Measurements from ENCODE around the gene NPC2.
"Not testable (repeated sequence)": the region's sequence is repeated elsewhere in the genome, so short reads cannot be mapped to it uniquely, and the experiment has no call there.

The NPC2 gene

DNA sequence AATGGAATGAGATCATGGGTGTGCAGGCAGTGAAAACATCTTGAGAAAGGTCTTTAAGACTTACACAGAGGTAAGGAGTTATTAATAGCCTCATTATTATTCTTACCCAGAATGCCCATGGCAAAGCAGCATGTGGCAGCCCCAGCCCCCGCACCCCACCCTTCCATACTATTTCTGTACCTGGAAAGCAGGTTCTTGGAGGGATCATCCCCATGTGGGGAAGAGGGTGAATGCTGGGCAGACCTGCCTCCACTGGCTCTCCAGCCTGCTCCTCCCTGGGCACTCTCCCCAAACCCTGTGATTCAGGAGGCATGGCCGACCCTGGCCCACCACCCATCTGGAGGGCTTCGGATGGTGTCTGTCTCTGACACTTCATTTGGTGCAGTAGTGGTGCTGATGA lies 28.3 kb downstream of the NPC2 start:
- DNase-seq = no peak

DNA sequence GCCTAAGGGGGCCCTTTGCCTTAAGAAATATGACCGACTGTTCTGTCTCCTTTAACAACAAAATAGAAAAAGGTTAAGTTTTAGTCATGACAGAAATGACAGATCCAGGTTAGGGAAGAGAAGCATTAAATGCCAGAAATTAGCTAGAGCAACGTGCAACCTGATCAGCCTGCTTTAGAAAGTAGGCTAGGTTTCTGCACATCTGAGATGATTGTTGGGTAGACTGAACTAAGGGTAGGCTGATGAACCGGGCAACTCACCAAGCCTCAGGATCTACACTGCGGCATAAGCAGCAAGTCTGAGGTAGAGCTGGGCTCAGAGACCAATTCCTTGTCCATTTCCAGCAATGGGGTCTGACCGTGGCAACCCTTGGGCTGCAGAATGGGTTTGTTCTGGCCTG lies 29.4 kb downstream of the NPC2 start:
- no peak for DNase-seq

DNA sequence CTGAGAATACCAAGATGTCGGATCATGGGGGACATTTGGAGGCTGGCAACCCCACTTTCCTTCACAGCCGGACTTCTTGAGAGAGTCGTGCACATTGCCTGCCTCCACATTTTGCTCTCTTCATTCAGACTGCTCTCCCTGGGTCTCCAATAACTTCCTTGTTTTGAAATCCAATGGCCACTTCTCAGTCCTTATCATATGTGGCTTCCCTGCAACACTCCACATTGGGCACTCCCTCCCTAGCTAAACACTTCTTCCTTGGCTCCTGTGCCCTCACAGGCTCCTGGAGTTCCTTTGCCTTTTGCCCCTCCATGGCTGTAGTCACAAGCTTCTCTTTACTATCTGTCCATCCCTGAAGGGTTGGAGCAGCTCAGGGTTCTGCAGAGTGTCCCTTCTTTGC lies 30.1 kb downstream of the NPC2 start:
- no peak for DNase-seq

DNA sequence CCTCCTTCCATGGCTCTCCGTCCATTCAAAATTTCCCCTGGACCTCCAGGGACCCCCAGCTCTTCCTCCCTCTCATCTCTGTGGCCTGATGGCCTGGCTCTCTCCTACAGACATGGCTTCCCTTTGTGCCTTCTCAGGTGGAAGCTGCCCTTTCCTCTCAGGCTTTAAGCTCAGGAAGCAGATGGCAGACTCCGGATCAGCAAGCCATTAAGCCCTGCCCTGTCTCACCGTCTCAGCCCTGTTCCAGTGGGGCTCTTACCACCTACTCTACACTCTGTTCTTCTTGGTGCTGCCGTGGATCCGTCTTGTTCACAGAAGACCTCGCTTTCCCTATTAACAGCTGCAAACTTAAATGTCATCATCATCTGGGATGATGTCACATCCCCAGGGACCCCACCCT lies 33.1 kb downstream of the NPC2 start:
- no peak for DNase-seq

DNA sequence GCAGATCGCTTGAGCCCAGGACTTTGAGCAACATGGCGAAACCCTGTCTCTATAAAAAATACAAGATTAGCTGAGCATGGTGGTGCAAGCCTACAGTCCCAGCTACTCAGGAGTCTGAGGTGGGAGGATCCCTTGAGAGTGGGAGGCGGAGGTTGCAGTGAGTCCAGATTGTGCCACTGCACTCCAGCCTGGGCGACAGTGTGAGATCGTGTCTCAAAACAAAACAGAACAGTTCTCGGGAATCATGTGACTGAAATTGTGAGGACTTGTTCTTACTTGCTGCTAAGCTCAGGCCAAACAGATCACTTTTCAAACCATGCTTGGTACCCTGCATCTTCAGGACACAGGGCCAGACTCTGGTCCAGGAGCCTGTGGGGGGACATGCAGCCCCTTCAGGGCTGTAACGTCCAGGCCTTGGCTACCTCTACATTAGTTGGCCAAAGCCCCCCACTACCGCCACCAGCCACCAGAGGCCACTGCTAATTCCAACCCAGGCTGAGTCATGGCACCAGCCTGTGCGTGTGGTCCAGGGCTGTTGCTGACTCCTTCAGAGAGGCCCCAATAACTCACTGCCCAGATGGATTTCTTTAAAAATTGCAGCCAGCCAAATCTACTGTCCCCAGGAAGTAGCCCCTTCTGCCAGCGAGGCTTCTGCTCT lies 33.7 kb downstream of the NPC2 start:
- DNase-seq = peak; percentile 10

DNA sequence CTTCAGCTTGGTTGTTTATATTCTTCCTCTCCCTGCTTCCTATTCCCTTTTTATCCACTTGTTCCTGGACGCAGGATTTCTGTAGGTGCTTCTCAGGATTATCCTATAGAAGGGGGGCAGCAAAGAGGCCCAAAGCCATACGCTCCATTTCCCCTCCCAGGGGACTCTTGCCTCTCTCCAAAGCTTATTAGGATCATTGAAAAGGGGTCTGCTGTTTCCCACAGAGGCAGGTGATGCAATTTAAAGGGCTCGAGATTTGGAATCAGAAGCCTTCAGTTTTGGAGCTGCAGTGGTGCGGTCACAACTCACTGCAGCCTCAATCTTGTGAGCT lies 35.6 kb downstream of the NPC2 start:
- no peak for DNase-seq

DNA sequence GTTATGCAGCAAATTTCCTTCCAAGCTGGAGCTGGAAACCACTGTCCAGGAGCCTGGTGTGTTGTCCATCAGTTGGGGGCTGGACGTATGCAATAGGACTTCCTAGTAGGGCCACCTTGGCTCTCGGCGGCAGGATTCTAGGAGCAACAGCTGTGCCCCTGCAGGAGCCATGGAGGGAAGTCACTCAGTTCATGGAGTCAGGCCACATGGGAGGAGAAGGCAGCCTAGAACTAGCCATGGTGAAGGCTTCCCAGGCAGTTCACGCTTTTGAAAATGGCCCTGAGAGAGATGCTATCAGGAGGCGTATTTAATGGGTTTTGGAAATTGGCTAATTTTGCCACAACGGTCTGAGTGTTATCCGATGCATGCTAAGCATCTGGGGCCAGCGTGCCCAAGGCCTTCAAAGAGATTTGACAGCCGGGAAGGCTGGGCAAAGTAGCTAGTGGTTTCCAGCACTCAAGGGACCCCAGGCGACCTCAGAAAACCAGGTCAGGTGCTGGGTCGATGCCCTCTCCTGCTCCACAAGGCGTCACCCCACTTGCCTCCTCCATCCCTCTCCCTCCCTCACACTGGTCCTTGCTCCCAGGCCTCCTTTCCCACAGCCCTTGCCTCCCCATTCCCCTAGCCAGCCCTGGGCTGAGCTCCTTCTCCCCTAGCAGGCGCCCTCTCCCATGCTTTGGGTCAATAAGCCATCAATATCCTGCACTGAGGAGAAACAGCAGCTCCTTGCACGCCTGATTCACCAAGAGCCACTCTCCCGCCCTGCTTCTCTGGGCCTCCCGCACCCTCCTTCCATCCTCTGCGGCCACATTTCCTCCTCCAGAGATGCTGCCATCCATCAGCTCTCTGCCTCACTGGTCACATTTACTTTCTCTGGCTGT lies 36.2 kb downstream of the NPC2 start:
- DNase-seq = no peak

DNA sequence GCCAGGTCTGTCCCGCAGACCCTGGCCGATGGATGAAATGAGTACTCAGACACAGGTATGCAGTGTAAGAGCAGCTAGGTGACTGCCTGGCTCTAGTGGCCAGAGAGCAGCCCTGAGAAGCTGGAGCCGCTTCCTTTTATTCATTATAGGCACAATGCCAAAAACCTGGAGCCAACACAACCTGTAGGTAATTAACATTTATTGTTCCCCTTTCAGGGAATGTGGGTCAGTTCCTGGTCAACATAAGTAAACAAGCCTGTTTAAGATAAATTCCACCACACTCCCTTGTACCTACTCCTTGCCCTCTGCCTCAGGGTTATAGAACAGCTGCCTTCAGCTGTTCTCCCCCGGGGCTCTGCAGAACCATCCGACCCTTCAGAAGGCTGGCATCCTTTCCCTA lies 38.7 kb downstream of the NPC2 start:
- DNase-seq = not testable (repeated sequence)

DNA sequence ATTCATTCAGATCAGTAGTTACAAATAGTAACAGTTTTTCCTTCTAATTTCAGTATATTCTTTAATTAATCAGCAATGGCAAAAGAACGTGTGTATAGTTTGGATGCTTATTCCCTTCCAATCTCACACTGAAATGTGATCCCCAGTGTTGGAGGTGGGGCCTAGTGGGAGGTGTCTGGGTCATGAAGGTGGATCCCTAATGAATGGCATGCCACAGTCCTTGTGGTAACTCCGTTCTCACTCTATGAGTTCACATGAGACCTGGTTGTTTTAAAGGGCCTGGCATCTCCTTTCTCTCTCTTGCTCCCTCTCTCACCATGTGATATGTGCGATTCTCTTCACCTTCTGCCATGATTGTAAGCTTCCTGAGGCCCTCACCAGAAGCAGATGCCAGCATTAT lies 48.2 kb downstream of the NPC2 start:
- no peak for DNase-seq

DNA sequence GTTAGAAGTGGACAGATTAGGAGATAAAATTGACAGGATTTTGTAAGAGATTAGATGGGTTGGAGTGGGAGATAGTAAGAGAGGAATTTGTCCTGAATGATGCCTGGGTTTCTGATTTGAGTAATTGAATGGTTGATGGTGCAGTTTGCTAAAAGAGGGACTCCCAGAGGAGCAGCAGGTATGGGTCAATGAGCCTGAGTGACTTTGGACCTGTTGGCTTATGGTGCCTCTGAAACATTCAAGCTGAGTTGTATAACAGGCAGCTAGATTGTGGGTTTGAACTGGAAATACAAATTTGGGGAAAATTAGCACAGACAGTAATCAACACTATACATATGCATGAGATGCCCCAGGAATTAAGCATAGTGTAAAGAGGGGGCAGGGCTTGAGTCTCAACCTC lies 50.3 kb downstream of the NPC2 start:
- DNase-seq = no peak

DNA sequence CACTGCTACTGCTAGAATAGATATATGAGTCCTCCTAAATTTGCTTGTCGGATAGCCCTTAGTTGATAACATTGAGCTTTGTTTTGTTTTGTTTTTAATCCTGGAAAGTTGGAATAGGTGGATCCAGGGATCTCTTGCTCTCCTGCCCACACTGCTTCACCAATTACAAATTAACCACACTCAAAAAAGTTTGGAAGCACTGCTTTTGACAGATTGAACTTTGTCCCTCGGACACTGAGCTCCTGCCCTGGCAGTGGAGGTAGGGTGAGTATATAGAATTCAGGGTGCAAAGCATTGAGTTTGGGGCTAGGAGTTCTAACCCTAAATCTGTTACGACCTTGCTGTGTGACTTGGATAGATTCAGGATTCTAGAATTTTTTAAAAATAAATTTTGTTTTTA lies 52.0 kb downstream of the NPC2 start:
- DNase-seq = no peak

DNA sequence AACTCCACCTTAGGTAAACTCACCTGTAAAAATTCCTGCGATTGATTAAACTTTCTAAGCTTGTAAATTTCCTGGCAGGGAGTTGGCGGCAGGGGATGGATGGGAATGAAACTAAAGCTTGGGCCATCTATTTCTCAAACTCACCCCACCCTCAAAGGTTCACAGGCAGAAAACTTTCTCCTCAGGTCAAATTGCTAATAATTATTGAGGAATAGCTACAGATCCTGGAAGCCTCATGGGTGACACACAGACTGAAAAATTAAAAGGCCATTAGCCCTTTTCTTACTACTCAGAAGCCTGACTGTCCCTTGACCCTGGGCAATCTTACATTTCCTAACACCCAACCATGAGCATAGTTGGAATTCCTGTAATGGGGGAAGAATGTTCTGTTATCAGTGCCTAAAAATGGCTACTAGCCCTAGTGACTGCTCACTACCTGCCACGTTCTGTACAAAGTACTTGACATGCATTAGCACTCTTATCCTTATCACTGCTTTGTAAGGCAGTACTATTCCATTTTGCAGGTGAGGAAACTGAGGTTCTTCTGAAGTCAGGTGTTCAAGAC lies 54.7 kb downstream of the NPC2 start:
- DNase-seq = no peak

DNA sequence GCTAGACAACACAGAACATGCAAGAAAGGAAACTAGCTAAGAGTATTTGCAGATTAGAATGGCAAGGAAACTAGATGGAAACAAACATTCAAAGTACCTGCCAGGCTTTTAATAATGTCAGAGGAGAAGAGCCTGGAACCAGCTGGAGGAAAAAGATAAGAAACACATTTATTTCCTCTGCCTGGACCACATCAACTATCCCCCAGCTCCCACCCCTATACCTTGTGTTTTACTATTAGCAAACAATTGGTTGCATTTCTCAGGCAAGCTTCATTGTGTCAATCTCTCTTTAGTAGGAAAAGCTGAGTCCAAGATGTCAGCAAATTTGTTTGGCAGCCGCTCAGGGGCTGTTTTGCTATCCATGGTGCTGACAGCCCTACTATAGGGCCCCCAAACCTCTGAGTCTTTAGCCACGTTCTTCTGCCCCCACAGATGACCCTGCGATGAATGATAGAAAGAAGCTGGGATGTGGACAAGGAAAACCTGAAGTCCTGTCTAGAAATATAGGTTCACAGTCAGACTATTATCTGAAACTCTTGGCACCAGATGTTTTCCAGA lies 55.5 kb downstream of the NPC2 start:
- no peak for DNase-seq

DNA sequence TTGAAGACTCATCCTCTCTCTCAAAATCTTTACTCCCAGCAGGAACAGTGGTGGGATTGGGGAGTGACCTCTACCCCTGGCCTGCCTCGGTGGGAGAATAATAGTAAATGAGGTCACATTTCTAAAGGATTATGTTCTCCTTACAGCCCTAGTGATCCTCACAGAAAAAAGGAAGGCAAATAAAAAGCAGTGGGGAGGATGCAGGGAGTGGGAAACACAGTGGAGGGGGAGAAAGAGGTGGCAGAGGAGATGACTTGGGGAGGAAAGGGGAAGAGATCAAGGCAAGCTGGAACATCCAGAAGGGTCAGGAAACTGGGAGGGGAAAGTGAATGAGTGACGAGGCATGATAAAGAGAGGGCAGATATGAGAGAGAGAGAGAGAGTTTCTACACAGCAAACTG lies 58.8 kb downstream of the NPC2 start:
- DNase-seq = no peak

DNA sequence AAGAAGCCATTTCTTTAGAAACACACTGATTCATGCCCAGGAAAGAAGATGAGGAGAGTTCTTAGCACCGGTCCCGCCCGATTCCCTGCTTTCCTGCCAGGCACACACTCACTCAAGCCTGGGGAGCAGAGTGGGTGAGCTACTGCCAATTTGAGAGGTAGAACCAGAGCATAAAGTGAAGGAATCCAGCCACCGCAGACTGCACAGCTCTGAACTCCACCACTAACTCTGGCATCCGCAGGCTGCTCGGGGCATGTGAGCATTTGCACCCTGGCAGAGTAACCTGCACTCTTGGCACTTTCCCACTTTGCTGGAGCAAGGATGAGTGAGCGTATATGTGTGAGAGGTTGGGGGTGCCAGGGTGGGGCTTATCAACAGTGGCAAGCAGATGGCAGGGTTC lies 63.1 kb downstream of the NPC2 start:
- no peak for DNase-seq
